ENCODE measurements around the gene LYST.

Gene LYST

GRCh38 chr1:235710687-235711086, 156.0 kb downstream of the LYST start:
- no peak for DNase-seq (ENCODE audit: low read depth)

GRCh38 chr1:235709018-235709417, 157.7 kb downstream of the LYST start:
- no peak for DNase-seq (ENCODE audit: low read depth)

GRCh38 chr1:235708390-235708962, 158.2 kb downstream of the LYST start:
- DNase-seq (ENCODE audit: low read depth) = no peak

GRCh38 chr1:235703506-235703905, 163.2 kb downstream of the LYST start:
- DNase-seq (ENCODE audit: low read depth) = no peak

GRCh38 chr1:235702412-235702811, 164.3 kb downstream of the LYST start:
- no peak for DNase-seq (ENCODE audit: low read depth)

- DNase-seq (ENCODE audit: low read depth) = no peak
These were observed 169.2 kb downstream of the LYST start for GRCh38 chr1:235697508-235697907.

- DNase-seq (ENCODE audit: low read depth) = no peak
These were observed 177.3 kb downstream of the LYST start for GRCh38 chr1:235689356-235689755.

GRCh38 chr1:235688096-235688495, 178.6 kb downstream of the LYST start:
- no peak for DNase-seq (ENCODE audit: low read depth)

- no peak for DNase-seq (ENCODE audit: low read depth)
These were observed 183.1 kb downstream of the LYST start for GRCh38 chr1:235683653-235684052.

- DNase-seq (ENCODE audit: low read depth) = no peak
These were observed 184.5 kb downstream of the LYST start for GRCh38 chr1:235682216-235682615.

GRCh38 chr1:235679644-235680043, 187.1 kb downstream of the LYST start:
- DNase-seq (ENCODE audit: low read depth) = no peak

GRCh38 chr1:235679005-235679404, 187.7 kb downstream of the LYST start:
- no peak for DNase-seq (ENCODE audit: low read depth)

GRCh38 chr1:235675152-235675890, 191.4 kb downstream of the LYST start:
- DNase-seq (ENCODE audit: low read depth) = no peak

GRCh38 chr1:235673981-235674380, 192.7 kb downstream of the LYST start:
- DNase-seq (ENCODE audit: low read depth) = no peak

GRCh38 chr1:235671992-235672391, 194.7 kb downstream of the LYST start:
- no peak for DNase-seq (ENCODE audit: low read depth)

- DNase-seq (ENCODE audit: low read depth) = no peak
These were observed 196.4 kb downstream of the LYST start for GRCh38 chr1:235670157-235670776.

GRCh38 chr1:235669277-235669676, 197.4 kb downstream of the LYST start:
- no peak for DNase-seq (ENCODE audit: low read depth)

- no peak for DNase-seq (ENCODE audit: low read depth)
These were observed 203.1 kb downstream of the LYST start for GRCh38 chr1:235663628-235664027.

- no peak for DNase-seq (ENCODE audit: low read depth)
These were observed 205.1 kb downstream of the LYST start for GRCh38 chr1:235661568-235661967.

- DNase-seq (ENCODE audit: low read depth) = no peak
These were observed 207.4 kb downstream of the LYST start for GRCh38 chr1:235659186-235659771.

GRCh38 chr1:235657747-235658526, 208.8 kb downstream of the LYST start:
- DNase-seq (ENCODE audit: low read depth) = no peak

- DNase-seq (ENCODE audit: low read depth) = no peak
These were observed 209.4 kb downstream of the LYST start for GRCh38 chr1:235657269-235657668.
